ENCODE measurements around the gene SHOX. TPM values are rescaled to one million over a fixed set of nuclear protein-coding genes. Genes with fewer than 3 reads are reported as not detected.

Gene SHOX
- polyA plus RNA-seq, 3 donors = not detected

- no peak overlapping the region for H3K9ac ChIP-seq (ENCODE audit: insufficient read depth, low read length, poor library complexity, severe bottlenecking)
- H3K27me3 ChIP-seq (ENCODE audit: control insufficient read depth in 2 of 2, insufficient read depth in 2 of 2, low read length in 2 of 2) = no peaks in the 10 kb centered on the region
- Mint-ChIP-seq H3K36me3 (no peaks in the 10 kb centered on the region), H3K27ac (no peak overlapping the region), H3K4me1 (peaks cover 2% of the 10 kb centered on the region), H3K27me3 (ENCODE audit: low read depth in 3 of 3) (peaks cover 15 to 16% (median 16%) of the 10 kb centered on the region in 3 donors), H3K4me3 (no peak overlapping the region), H3K9me3 (peaks cover 0 to 13% (median 9%) of the 10 kb centered on the region in 7 donors)
- H3K4me1 ChIP-seq (ENCODE audit: control insufficient read depth in 1 of 2, insufficient read depth in 2 of 2, low read length in 2 of 2) = no peaks in the 10 kb centered on the region
- WGBS (ENCODE audit: insufficient coverage) = 90% methylated on average over 12 of the region's 13 CpGs
- H4K20me1 ChIP-seq (ENCODE audit: insufficient read depth, low read length) = no peaks in the 10 kb centered on the region
- TF ChIP-seq, protein P1, sequence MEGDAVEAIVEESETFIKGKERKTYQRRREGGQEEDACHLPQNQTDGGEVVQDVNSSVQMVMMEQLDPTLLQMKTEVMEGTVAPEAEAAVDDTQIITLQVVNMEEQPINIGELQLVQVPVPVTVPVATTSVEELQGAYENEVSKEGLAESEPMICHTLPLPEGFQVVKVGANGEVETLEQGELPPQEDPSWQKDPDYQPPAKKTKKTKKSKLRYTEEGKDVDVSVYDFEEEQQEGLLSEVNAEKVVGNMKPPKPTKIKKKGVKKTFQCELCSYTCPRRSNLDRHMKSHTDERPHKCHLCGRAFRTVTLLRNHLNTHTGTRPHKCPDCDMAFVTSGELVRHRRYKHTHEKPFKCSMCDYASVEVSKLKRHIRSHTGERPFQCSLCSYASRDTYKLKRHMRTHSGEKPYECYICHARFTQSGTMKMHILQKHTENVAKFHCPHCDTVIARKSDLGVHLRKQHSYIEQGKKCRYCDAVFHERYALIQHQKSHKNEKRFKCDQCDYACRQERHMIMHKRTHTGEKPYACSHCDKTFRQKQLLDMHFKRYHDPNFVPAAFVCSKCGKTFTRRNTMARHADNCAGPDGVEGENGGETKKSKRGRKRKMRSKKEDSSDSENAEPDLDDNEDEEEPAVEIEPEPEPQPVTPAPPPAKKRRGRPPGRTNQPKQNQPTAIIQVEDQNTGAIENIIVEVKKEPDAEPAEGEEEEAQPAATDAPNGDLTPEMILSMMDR (IDR thresholded peaks at IDR 0.05) = no peak
- H3K4me2 ChIP-seq (replicated peaks; ENCODE audit: extremely low read depth, low read length, poor library complexity, severe bottlenecking) = no peak overlapping the region
- H3K27ac ChIP-seq (ENCODE audit: low read depth in 1 of 2, low read length in 2 of 2) = no peak overlapping the region
- H3K79me2 ChIP-seq (ENCODE audit: insufficient read depth, low read length) = no peaks in the 10 kb centered on the region
- H3K9me3 ChIP-seq (replicated peaks in 1 of 2; ENCODE audit: control insufficient read depth in 1 of 2, insufficient read depth in 1 of 2, low read length in 2 of 2) = peaks cover 11 to 19% of the 10 kb centered on the region in 2 donors
- intact Hi-C loops (cut with micrococcal nuclease) = no loop called here
- H3K36me3 ChIP-seq (replicated peaks in 1 of 2; ENCODE audit: control insufficient read depth in 1 of 2, insufficient read depth in 2 of 2, low read length in 2 of 2) = no peaks in the 10 kb centered on the region
- H3K4me3 ChIP-seq (replicated peaks in 1 of 3; ENCODE audit: low read depth in 2 of 3, low read length in 3 of 3) = no peak overlapping the region
- no peak overlapping the region for H2AFZ ChIP-seq (ENCODE audit: insufficient read depth, low read depth, low read length, poor library complexity, severe bottlenecking)
- DNase-seq = no peak
These were observed 46.8 kb downstream of the SHOX start for GRCh38 chrX:677376-677775.

DNA sequence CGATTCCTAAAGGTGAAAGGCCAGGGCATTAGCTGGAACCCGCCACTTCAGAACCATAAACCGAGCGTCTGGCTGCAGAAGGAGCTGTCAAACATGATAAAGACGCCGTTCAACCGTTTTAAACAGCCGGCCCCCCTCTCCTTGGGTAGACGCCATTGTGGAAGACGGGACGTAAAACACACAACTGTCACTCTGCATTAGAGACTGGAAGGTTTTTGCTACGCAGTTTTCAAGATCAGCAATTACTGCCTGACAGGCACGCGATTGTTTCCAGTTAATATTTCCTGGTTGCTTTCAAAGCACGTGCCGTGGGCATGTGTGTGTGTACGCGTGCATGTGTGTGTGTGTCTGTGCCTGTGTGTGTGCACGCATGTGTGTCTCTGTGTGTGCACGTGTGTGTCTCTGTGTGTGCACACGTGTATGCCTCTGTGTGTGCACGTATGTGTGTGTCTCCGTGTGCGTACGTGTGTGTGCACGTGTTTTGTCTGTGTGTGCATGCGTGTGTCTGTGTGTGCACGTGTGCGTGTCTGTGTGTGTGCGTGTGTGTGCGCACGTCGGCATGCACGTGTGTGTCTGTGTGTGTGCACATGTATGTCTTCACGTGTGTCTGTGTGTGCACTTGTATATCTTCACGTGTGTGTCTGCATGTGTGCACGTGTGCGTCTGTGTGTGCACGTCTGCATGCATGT, 48.8 kb downstream of the SHOX start:
- H3K4me3 Mint-ChIP-seq = peak overlapping the region in 1 of 2 donors; percentile 39
- 68% methylated on average over 36 of the region's 39 CpGs for WGBS (ENCODE audit: insufficient coverage)
- peaks cover 2% of the 10 kb centered on the region for H3K4me1 Mint-ChIP-seq
- Histone ChIP-seq H2AFZ (ENCODE audit: insufficient read depth, low read depth, low read length, poor library complexity, severe bottlenecking) (no peak overlapping the region), H3K4me2 (replicated peaks; ENCODE audit: extremely low read depth, low read length, poor library complexity, severe bottlenecking) (no peak overlapping the region), H3K4me3 (replicated peaks in 1 of 3; ENCODE audit: low read depth in 2 of 3, low read length in 3 of 3) (no peak overlapping the region), H3K27ac (ENCODE audit: low read depth in 1 of 2, low read length in 2 of 2) (no peak overlapping the region), H4K20me1 (ENCODE audit: insufficient read depth, low read length) (no peaks in the 10 kb centered on the region), H3K27me3 (ENCODE audit: control insufficient read depth in 2 of 2, insufficient read depth in 2 of 2, low read length in 2 of 2) (no peaks in the 10 kb centered on the region), H3K9me3 (replicated peaks in 1 of 2; ENCODE audit: control insufficient read depth in 1 of 2, insufficient read depth in 1 of 2, low read length in 2 of 2) (peaks cover 11 to 19% of the 10 kb centered on the region in 2 donors), H3K79me2 (ENCODE audit: insufficient read depth, low read length) (no peaks in the 10 kb centered on the region), H3K36me3 (replicated peaks in 1 of 2; ENCODE audit: control insufficient read depth in 1 of 2, insufficient read depth in 2 of 2, low read length in 2 of 2) (no peaks in the 10 kb centered on the region), H3K4me1 (ENCODE audit: control insufficient read depth in 1 of 2, insufficient read depth in 2 of 2, low read length in 2 of 2) (no peaks in the 10 kb centered on the region), H3K9ac (ENCODE audit: insufficient read depth, low read length, poor library complexity, severe bottlenecking) (no peak overlapping the region)
- DNase-seq = no peak
- H3K27me3 Mint-ChIP-seq (ENCODE audit: low read depth in 3 of 3) = peaks cover 12 to 19% (median 16%) of the 10 kb centered on the region in 3 donors
- peaks cover 0 to 12% (median 9%) of the 10 kb centered on the region in 7 donors for H3K9me3 Mint-ChIP-seq
- intact Hi-C loops (cut with micrococcal nuclease) = no loop called here
- no peak overlapping the region for H3K27ac Mint-ChIP-seq
- TF ChIP-seq, protein P1 (IDR thresholded peaks at IDR 0.05) = no peak
- H3K36me3 Mint-ChIP-seq = no peaks in the 10 kb centered on the region

All from CD14-positive monocyte (primary cell).